Panc1 (cell line): ENCODE measurements around the gene MUC5AC. TPM values are rescaled to one million over a fixed set of nuclear protein-coding genes. Genes with fewer than 3 reads are reported as not detected.

ENCODE experiments used
- ATAC-seq: fragments of 200-7000 bp; cut with Tn5 transposase; 2 replicates; pipeline ENCODE4 v1.9.1; 2020; ENCODE audit warnings: mild to moderate bottlenecking, moderate library complexity
- BruUV-seq: library from RNA; stranded (reverse); fragments of 400-500 nt; replicated peaks from 2 replicates; lab custom pipeline; 2021; lab: Mats Ljungman, UMichigan
- CTCF ChIA-PET: fragments of 300-600 bp; sonication (Branson Sonifier 250); formaldehyde crosslinking; loops from one replicate; lab custom pipeline; 2022; ENCODE audit warnings: antibody characterized with exemption; lab: Charles Lee
- POLR2A ChIA-PET: fragments of 300-600 bp; sonication (Branson Sonifier 250); formaldehyde crosslinking; loops from one replicate; lab custom pipeline; 2022; ENCODE audit warnings: antibody characterized with exemption; lab: Charles Lee
- DNase-seq: peaks from one replicate; pipeline ENCODE4 v3.0.0-alpha.2; 2010; ENCODE audit warnings: low read depth, low spot score
- H3K27ac ChIP-seq: 2 replicates; pipeline ENCODE4 v1.5.1; 2011; ENCODE audit warnings: mild to moderate bottlenecking, low read length, inconsistent platforms
- H3K27me3 ChIP-seq: fragments of 200-500 bp; sonication (Bioruptor generic); 2 replicates; pipeline ENCODE4 v1.6.0; 2014; ENCODE audit warnings: low read length, inconsistent platforms; ENCODE audit not compliant: control insufficient read depth, insufficient read depth
- H3K36me3 ChIP-seq: fragments of 200-500 bp; sonication (Bioruptor generic); 2 replicates; pipeline ENCODE4 v1.5.1; 2014; ENCODE audit warnings: inconsistent platforms, mild to moderate bottlenecking, low read length, moderate library complexity; ENCODE audit not compliant: control insufficient read depth, insufficient read depth
- H3K4me1 ChIP-seq: 2 replicates; pipeline ENCODE4 v1.5.1; 2011; ENCODE audit warnings: inconsistent platforms, mild to moderate bottlenecking, low read length, moderate library complexity; ENCODE audit not compliant: control insufficient read depth, insufficient read depth
- H3K4me3 ChIP-seq, 2 experiments: 2 replicates each; pipeline ENCODE4 v1.5.1; 2011 to 2012; ENCODE audit warnings: low read depth in 2 of 2, low read length in 2 of 2, mild to moderate bottlenecking in 2 of 2, inconsistent platforms in 1 of 2, moderate library complexity in 1 of 2
- H3K9me3 ChIP-seq: fragments of 200-500 bp; sonication (Bioruptor generic); 2 replicates; pipeline ENCODE4 v1.5.1; 2014; ENCODE audit warnings: low read depth, mild to moderate bottlenecking, inconsistent platforms, low read length, moderate library complexity; ENCODE audit not compliant: control insufficient read depth, insufficient read depth
- POLR2AphosphoS5 ChIP-seq: IDR thresholded peaks from 2 replicates; pipeline ENCODE4 v1.6.1; 2012; ENCODE audit warnings: mild to moderate bottlenecking, low read depth, low read length, moderate library complexity
- REST ChIP-seq, 2 experiments: IDR thresholded peaks; 2 replicates each; pipeline ENCODE4 v1.6.1; 2011 to 2012; ENCODE audit warnings: low read depth in 2 of 2, control low read depth in 1 of 2, low read length in 1 of 2, mild to moderate bottlenecking in 1 of 2, moderate library complexity in 1 of 2; ENCODE audit not compliant: insufficient read depth in 1 of 2
- SIN3A ChIP-seq: IDR thresholded peaks from 2 replicates; pipeline ENCODE4 v1.6.1; 2012; ENCODE audit warnings: low read depth, mild to moderate bottlenecking, low read length, moderate library complexity, borderline replicate concordance; ENCODE audit not compliant: insufficient read depth
- TCF7L2 ChIP-seq: IDR thresholded peaks from 2 replicates; pipeline ENCODE4 v1.6.1; 2011; ENCODE audit warnings: mild to moderate bottlenecking, low read depth, low read length, inconsistent platforms
- in situ Hi-C: cut with HindIII; loops from 2 replicates; pipeline ENCODE4 v1.10.0; 2016; ENCODE audit warnings: low sequenced_read_pairs, low pct_unique_long_range_greater_than_20kb
- intact Hi-C: fragments of 100-400 bp; cut with micrococcal nuclease; formaldehyde crosslinking; loops from one replicate; pipeline ENCODE4 v1.10.0; 2022; ENCODE audit not compliant: unreplicated experiment
- total RNA-seq: library from RNA; stranded (reverse); gene quantifications from one replicate; pipeline ENCODE4 v1.2.1, GENCODE V29; 2021; ENCODE audit not compliant: unreplicated experiment
- TF ChIP-seq, protein P1 (sequence below): fragments of 450-650 bp; IDR thresholded peaks from 2 replicates; pipeline ENCODE4 v1.5.1; 2017; ENCODE audit warnings: mild to moderate bottlenecking

MUC5AC gene
- total RNA-seq, 1 experiment from 2014 or later: 0.03 TPM

GRCh38 chr11:1131033-1131911 is 26.5 kb upstream of the MUC5AC start:
- CTCF ChIA-PET: no interaction called here
- BruUV-seq: no TSS peak
- Histone ChIP-seq H3K4me3 (no peak overlapping the region), H3K27me3 (no peaks in the 10 kb centered on the region), H3K4me1 (0 out of 2 replicates have a peak, but pooled peaks cover 10% of the 10 kb centered on the region), H3K27ac (no peak overlapping the region), H3K36me3 (no peaks in the 10 kb centered on the region), H3K9me3 (peaks cover 22% of the 10 kb centered on the region; the same call in 1 of the 2 replicates)
- intact Hi-C loops: no loop called here
- DNase-seq (no peak), ATAC-seq (no peak)
- TF ChIP-seq, protein P1, sequence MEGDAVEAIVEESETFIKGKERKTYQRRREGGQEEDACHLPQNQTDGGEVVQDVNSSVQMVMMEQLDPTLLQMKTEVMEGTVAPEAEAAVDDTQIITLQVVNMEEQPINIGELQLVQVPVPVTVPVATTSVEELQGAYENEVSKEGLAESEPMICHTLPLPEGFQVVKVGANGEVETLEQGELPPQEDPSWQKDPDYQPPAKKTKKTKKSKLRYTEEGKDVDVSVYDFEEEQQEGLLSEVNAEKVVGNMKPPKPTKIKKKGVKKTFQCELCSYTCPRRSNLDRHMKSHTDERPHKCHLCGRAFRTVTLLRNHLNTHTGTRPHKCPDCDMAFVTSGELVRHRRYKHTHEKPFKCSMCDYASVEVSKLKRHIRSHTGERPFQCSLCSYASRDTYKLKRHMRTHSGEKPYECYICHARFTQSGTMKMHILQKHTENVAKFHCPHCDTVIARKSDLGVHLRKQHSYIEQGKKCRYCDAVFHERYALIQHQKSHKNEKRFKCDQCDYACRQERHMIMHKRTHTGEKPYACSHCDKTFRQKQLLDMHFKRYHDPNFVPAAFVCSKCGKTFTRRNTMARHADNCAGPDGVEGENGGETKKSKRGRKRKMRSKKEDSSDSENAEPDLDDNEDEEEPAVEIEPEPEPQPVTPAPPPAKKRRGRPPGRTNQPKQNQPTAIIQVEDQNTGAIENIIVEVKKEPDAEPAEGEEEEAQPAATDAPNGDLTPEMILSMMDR: no peak
- TF ChIP-seq REST (IDR thresholded peaks at IDR 0.05; ENCODE audit: insufficient read depth in 1 of 2, low read depth in 2 of 2, low read length in 1 of 2) (no peak), TCF7L2 (no peak), POLR2AphosphoS5 (no peak), SIN3A (no peak)
- POLR2A ChIA-PET: interaction anchor here (0.6 kb wide), 1 partner anchor 238 kb away, joined by 3 read pairs; no protein-coding TSS in a partner anchor
- in situ Hi-C loops: no loop called here

GRCh38 chr11:1134848-1135445 is 22.8 kb upstream of the MUC5AC start:
- intact Hi-C loops: no loop called here
- no peaks in the 10 kb centered on the region for H3K27me3 ChIP-seq
- POLR2A ChIA-PET: no interaction called here
- H3K9me3 ChIP-seq: peaks cover 22% of the 10 kb centered on the region; the same call in 1 of the 2 replicates
- H3K27ac ChIP-seq: no peak overlapping the region
- in situ Hi-C loops: no loop called here
- DNase-seq: no peak
- ATAC-seq: no peak
- no TSS peak for BruUV-seq
- peaks cover 9% of the 10 kb centered on the region; the same call in 1 of the 2 replicates for H3K4me1 ChIP-seq
- no peaks in the 10 kb centered on the region for H3K36me3 ChIP-seq
- TF ChIP-seq REST (IDR thresholded peaks at IDR 0.05; ENCODE audit: insufficient read depth in 1 of 2, low read depth in 2 of 2, low read length in 1 of 2) (no peak), TCF7L2 (no peak)
- H3K4me3 ChIP-seq: no peak overlapping the region
- CTCF ChIA-PET: no interaction called here
